Kidney epithelial cell (primary cell): ENCODE measurements around the gene MALL. TPM values are rescaled to one million over a fixed set of nuclear protein-coding genes. Genes with fewer than 3 reads are reported as not detected.

Experiments used
- DNase-seq: peaks from one replicate; pipeline ENCODE4 v3.0.0-alpha.2; 2010; ENCODE audit warnings: low read depth
- H3K27me3 ChIP-seq: 2 replicates; pipeline ENCODE4 v1.6.0; 2011; ENCODE audit warnings: low read length; ENCODE audit not compliant: control insufficient read depth, insufficient read depth
- H3K36me3 ChIP-seq: 2 replicates; pipeline ENCODE4 v1.5.1; 2011; ENCODE audit warnings: low read length; ENCODE audit not compliant: control insufficient read depth, insufficient read depth
- H3K4me3 ChIP-seq: 2 replicates; pipeline ENCODE4 v1.5.1; 2011; ENCODE audit warnings: low read depth, mild to moderate bottlenecking, control low read depth, low read length
- total RNA-seq: library from RNA; depleted of rRNA; stranded (reverse); fragments of >200 nt; gene quantifications from 2 replicates; pipeline ENCODE4 v1.2.3, GENCODE V29; 2015
- TF ChIP-seq, protein P1 (sequence below): IDR thresholded peaks from 2 replicates; pipeline ENCODE4 v1.5.1; 2011; ENCODE audit warnings: mild to moderate bottlenecking, moderate library complexity, low read length, control low read depth, inconsistent platforms; ENCODE audit not compliant: insufficient read depth, poor library complexity, severe bottlenecking

Gene MALL
- total RNA-seq, 1 donor from 2014 or later: 6.1 TPM

GRCh38 chr2:110149330-110150220 lies 34.0 kb upstream of the MALL start:
- H3K27me3 ChIP-seq: no peaks in the 10 kb centered on the region
- H3K36me3 ChIP-seq: no peaks in the 10 kb centered on the region
- DNase-seq: no peak
- TF ChIP-seq, protein P1, sequence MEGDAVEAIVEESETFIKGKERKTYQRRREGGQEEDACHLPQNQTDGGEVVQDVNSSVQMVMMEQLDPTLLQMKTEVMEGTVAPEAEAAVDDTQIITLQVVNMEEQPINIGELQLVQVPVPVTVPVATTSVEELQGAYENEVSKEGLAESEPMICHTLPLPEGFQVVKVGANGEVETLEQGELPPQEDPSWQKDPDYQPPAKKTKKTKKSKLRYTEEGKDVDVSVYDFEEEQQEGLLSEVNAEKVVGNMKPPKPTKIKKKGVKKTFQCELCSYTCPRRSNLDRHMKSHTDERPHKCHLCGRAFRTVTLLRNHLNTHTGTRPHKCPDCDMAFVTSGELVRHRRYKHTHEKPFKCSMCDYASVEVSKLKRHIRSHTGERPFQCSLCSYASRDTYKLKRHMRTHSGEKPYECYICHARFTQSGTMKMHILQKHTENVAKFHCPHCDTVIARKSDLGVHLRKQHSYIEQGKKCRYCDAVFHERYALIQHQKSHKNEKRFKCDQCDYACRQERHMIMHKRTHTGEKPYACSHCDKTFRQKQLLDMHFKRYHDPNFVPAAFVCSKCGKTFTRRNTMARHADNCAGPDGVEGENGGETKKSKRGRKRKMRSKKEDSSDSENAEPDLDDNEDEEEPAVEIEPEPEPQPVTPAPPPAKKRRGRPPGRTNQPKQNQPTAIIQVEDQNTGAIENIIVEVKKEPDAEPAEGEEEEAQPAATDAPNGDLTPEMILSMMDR: no peak
- H3K4me3 ChIP-seq: no peak overlapping the region

DNA sequence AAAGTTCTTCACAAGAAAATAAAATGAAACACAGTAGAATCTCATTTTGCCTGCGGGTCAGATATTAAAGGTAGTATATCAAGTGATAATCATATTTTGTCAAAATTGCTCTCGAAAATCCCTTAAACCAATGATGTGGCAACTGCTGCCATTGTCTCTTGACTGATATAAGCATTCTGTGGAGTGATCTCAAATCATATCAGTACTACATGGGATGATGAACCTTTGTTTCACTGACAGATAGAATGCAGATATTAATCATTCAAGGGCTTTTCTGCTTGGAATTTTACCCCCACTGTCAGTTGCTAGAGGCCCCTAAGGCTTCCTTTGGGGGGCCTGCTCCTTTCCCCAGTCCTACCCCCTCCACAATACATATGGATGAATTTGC lies 31.3 kb upstream of the MALL start:
- H3K36me3 ChIP-seq: no peaks in the 10 kb centered on the region
- no peak for DNase-seq
- H3K27me3 ChIP-seq: no peaks in the 10 kb centered on the region
- H3K4me3 ChIP-seq: no peak overlapping the region
- TF ChIP-seq, protein P1: no peak

DNA sequence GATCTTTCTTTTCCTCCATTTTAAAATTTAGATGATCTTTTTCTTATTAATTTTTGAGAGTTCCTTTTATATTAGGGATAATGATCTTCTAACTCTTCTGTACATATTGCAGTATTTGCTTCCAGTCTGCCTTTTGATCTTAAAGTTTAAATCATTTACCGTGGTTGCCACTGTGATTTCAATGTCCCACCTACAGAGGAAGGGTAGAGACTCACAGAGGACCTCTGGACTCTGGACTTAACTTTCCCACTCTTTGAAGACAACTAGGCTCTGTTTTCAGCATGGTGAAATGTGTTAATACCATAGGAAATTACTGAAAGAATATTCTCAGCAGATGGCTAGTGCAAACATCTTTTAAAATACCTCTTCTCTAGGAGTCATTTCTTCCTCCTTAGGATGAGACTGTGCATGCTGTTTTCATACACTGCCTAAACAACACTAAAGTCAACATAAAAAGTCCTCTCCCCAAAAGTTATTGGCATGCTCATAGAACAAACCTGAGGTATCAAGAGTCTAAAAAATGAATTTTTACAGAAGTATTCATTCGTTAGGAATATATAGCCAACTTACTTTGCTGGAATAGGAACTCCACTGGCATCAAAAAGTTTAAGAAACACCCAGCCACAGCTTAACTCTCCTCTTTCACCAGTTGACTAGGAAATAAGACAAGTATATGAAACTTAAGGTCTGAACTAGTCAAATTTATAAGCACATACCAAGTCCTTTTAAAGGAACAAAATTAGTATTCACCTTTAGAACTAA lies 30.7 kb upstream of the MALL start:
- TF ChIP-seq, protein P1: no peak
- DNase-seq: no peak
- Histone ChIP-seq H3K4me3 (no peak overlapping the region), H3K27me3 (no peaks in the 10 kb centered on the region), H3K36me3 (no peaks in the 10 kb centered on the region)

DNA sequence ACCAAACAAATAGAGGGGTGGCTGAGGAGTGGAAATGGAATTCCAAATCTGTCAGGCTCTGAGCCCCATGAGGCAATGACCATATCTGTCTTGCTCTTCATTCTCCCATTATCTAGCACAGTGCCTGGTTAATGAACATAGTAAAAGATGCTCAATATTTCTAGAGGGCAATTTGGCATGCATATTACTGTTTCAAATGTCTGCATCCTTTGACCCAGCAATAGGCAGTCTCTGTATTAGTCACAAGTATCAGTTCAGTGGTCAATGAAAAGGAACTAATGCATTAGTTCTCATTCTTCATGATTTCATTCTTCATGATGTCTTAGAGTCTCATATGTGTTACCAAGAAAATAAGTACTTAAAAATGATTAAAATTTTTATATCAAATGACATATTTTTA lies 28.4 kb upstream of the MALL start:
- no peaks in the 10 kb centered on the region for H3K36me3 ChIP-seq
- DNase-seq: no peak
- no peaks in the 10 kb centered on the region for H3K27me3 ChIP-seq
- H3K4me3 ChIP-seq: no peak overlapping the region
- TF ChIP-seq, protein P1: no peak

- Histone ChIP-seq H3K27me3 (no peaks in the 10 kb centered on the region), H3K36me3 (no peaks in the 10 kb centered on the region), H3K4me3 (no peak overlapping the region)
- TF ChIP-seq, protein P1: no peak
- no peak for DNase-seq
Measured at GRCh38 chr2:110140401-110140800, 24.8 kb upstream of the MALL start.
